HG03196 (cell line): ENCODE measurements around the gene ZSCAN25.
"Not testable (repeated sequence)": the region's sequence is repeated elsewhere in the genome, so short reads cannot be mapped to it uniquely, and the experiment has no call there.

Source experiments
- ATAC-seq: cut with Tn5 transposase; IDR thresholded peaks from one replicate; pipeline ENCODE4 v1.9.1; 2021; ENCODE audit not compliant: unreplicated experiment

Gene ZSCAN25

GRCh38 chr7:99616359-99617191 lies at the start of gene ZSCAN25:
ZSCAN25 (plus strand) TSS chr7:99616946; CDS start chr7:99619607, 2,661 bp downstream.
- ATAC-seq = peak; percentile 94

GRCh38 chr7:99568770-99569169 lies 48.0 kb upstream of the ZSCAN25 start:
- not testable (repeated sequence) for ATAC-seq

- ATAC-seq = no peak
These were observed 45.0 kb upstream of the ZSCAN25 start for GRCh38 chr7:99571768-99572167.

- ATAC-seq = no peak
These were observed 43.5 kb upstream of the ZSCAN25 start for GRCh38 chr7:99573257-99573656.

- ATAC-seq = no peak
These were observed 40.5 kb upstream of the ZSCAN25 start for GRCh38 chr7:99576251-99576650.

GRCh38 chr7:99579281-99579955 lies 37.3 kb upstream of the ZSCAN25 start:
- ATAC-seq = no peak

GRCh38 chr7:99579956-99580777 lies 36.6 kb upstream of the ZSCAN25 start:
- no peak for ATAC-seq

GRCh38 chr7:99580778-99581332 lies 35.9 kb upstream of the ZSCAN25 start:
- ATAC-seq = not testable (repeated sequence)

GRCh38 chr7:99588868-99589267 lies 27.9 kb upstream of the ZSCAN25 start:
- ATAC-seq = no peak

- ATAC-seq = no peak
These were observed 21.6 kb upstream of the ZSCAN25 start for GRCh38 chr7:99594948-99595745.

GRCh38 chr7:99596408-99596955 lies 20.3 kb upstream of the ZSCAN25 start:
- no peak for ATAC-seq

- no peak for ATAC-seq
These were observed 18.8 kb upstream of the ZSCAN25 start, which contains the start of gene TMEM225B for GRCh38 chr7:99597762-99598501. TMEM225B (plus strand) TSS chr7:99598267; CDS start chr7:99604389, 6,122 bp downstream.

GRCh38 chr7:99599836-99600235 lies 16.9 kb upstream of the ZSCAN25 start:
- ATAC-seq = no peak

- ATAC-seq = no peak
These were observed 15.0 kb upstream of the ZSCAN25 start for GRCh38 chr7:99601656-99602310.

GRCh38 chr7:99605527-99605926 lies 11.2 kb upstream of the ZSCAN25 start:
- ATAC-seq = no peak

- no peak for ATAC-seq
These were observed 10.2 kb upstream of the ZSCAN25 start for GRCh38 chr7:99606531-99606930.

GRCh38 chr7:99607548-99607947 lies 9.2 kb upstream of the ZSCAN25 start:
- no peak for ATAC-seq

- no peak for ATAC-seq
These were observed 2.3 kb upstream of the ZSCAN25 start for GRCh38 chr7:99614495-99614894.

- ATAC-seq = no peak
These were observed 772 bp upstream of the ZSCAN25 start for GRCh38 chr7:99615989-99616358.
